GM10847 (cell line): ENCODE results near the gene MRPL27.

ENCODE experiments used
- POLR2A ChIP-seq: IDR thresholded peaks from 2 replicates; pipeline ENCODE4 v1.6.1; 2011; ENCODE audit not compliant: insufficient read length; ENCODE audit errors: extremely low read depth

Gene MRPL27

GRCh38 chr17:50344731-50345365 is 28.1 kb downstream of the MRPL27 start:
- no peak for TF ChIP-seq POLR2A

- no peak for TF ChIP-seq POLR2A
Measured at GRCh38 chr17:50339381-50339780, 33.6 kb downstream of the MRPL27 start.

- TF ChIP-seq POLR2A = no peak
Measured at GRCh38 chr17:50338645-50339044, 34.3 kb downstream of the MRPL27 start.

- no peak for TF ChIP-seq POLR2A
Measured at GRCh38 chr17:50337956-50338355, 35.0 kb downstream of the MRPL27 start.

GRCh38 chr17:50332196-50332595 is 40.8 kb downstream of the MRPL27 start:
- no peak for TF ChIP-seq POLR2A

GRCh38 chr17:50331085-50331791 is 41.7 kb downstream of the MRPL27 start:
- TF ChIP-seq POLR2A = no peak

- TF ChIP-seq POLR2A = no peak
Measured at GRCh38 chr17:50330151-50330775, 42.7 kb downstream of the MRPL27 start.

- no peak for TF ChIP-seq POLR2A
Measured at GRCh38 chr17:50329716-50330115, 43.3 kb downstream of the MRPL27 start.

GRCh38 chr17:50328363-50329325 is 44.3 kb downstream of the MRPL27 start:
- no peak for TF ChIP-seq POLR2A

- no peak for TF ChIP-seq POLR2A
Measured at GRCh38 chr17:50326831-50327364, 46.1 kb downstream of the MRPL27 start.

- TF ChIP-seq POLR2A = no peak
Measured at GRCh38 chr17:50325906-50326305, 47.1 kb downstream of the MRPL27 start.

- no peak for TF ChIP-seq POLR2A
Measured at GRCh38 chr17:50323060-50323459, 49.9 kb downstream of the MRPL27 start.

- no peak for TF ChIP-seq POLR2A
Measured at GRCh38 chr17:50322271-50322670, 50.7 kb downstream of the MRPL27 start.

GRCh38 chr17:50319306-50320004 is 53.5 kb downstream of the MRPL27 start:
- TF ChIP-seq POLR2A = no peak
